GM18870 (cell line): ENCODE data around the gene CSPG5.

ENCODE experiments used
- ATAC-seq: cut with Tn5 transposase; IDR thresholded peaks from one replicate; pipeline ENCODE4 v1.9.1; 2021; ENCODE audit warnings: moderate library complexity; ENCODE audit not compliant: unreplicated experiment

Gene CSPG5, protein sequence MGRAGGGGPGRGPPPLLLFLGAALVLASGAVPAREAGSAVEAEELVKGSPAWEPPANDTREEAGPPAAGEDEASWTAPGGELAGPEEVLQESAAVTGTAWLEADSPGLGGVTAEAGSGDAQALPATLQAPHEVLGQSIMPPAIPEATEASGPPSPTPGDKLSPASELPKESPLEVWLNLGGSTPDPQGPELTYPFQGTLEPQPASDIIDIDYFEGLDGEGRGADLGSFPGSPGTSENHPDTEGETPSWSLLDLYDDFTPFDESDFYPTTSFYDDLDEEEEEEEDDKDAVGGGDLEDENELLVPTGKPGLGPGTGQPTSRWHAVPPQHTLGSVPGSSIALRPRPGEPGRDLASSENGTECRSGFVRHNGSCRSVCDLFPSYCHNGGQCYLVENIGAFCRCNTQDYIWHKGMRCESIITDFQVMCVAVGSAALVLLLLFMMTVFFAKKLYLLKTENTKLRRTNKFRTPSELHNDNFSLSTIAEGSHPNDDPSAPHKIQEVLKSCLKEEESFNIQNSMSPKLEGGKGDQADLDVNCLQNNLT

DNA sequence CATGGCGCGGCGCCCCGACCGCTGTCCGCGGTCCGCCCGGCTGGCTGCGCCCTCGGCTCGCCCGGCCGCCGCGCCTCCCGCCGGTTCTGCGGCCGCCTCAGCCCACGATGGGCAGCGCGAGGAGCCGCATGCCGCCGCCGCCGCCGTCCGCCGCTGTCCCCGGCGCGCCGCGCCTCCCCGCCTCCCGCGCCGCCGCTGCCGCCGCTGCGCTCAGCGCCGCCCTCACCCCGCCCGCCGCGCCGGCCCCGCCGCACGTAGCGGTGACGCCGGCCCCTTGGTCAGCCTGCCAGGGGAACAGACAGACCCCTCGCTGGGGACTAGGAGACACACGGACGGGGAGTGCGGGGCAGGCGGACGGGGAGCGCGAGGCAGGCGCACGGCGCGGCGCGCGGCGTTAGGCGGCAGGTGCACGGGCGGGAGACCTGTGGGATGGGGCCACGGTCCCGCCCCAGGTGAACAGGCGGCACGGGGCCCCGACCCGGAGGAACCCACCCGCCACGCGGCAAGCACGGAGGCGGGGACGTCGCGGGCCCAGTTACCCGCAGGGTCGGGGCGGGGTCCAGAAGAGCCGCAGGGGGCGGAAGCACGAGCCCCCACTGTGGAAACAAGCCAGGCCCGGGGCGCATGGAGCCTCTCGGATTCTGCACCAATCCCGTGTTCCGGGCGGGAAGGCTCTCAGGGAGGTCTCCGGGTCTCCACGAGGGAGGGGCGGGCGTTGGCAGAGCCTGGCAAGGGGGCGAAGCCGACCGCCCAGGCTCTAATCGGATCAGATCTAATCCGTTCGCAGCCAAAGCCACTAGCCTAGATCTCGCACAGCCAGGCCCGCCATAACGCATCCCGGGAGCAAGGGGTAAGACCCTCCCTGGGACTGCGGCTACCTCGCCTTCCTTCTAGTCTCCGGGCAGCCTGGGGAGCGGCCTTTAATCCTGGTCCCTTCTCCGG is at the start of gene CSPG5:
Gene CSPG5, minus strand, starts transcription at position 175 of the 942 bp plus-strand sequence. Its CDS starts 172 bp downstream, at position 3.
- no peak for ATAC-seq

DNA sequence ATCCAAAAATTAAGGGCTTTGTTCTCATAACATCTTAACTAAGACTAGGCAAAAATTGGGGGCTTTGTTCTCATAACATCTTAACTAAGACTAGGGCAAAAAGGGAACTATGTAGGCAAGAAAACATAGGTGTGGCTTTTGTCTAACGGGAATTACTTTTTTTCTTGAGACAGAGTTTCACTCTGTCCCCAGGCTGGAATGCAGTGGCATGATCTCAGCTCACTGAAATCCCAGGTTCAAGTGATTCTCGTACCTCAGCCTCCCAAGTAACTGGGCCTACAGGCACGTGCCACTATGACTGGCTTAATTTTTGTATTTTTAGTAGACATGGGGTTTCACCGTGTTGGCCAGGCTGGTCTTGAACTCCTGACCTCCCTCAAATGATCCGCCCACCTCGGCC is 49.8 kb upstream of the CSPG5 start:
- ATAC-seq, result no peak

DNA sequence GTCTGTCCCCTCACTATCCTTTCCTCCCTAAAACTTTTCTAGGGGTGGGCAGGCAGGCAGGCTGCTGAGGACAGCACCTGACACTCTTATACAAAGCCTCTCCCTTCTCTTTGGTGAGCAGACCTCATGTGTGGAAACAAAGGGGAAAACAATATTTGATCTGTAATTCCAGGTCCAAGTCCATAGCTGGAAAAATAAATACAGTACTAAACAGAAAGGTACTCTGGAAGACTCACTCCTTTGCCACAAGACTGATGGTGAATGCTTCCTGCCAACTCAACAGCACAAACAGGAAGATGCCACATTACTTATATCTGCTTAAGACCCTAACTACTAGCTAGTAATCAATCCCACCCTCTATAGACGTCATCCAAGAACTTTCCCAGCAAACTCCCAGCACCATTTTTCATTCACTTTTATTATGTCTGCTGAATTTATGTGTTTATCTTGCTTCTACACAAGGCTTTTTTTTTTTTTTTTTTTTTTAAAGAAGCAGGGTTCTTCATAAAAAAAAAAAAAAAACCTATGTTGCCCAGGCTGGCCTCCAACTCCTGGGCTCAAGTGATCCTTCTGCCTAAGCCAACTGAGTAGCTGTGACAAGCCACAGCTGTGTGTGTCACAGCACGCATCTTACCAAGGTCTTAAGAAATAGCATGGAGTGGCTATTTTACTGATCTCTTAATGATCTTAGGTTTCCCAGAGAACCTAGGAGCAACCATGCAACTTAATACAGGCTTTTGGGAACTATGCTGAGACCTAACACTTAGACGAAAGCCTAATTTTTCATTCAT is 44.2 kb upstream of the CSPG5 start:
- ATAC-seq, result no peak

DNA sequence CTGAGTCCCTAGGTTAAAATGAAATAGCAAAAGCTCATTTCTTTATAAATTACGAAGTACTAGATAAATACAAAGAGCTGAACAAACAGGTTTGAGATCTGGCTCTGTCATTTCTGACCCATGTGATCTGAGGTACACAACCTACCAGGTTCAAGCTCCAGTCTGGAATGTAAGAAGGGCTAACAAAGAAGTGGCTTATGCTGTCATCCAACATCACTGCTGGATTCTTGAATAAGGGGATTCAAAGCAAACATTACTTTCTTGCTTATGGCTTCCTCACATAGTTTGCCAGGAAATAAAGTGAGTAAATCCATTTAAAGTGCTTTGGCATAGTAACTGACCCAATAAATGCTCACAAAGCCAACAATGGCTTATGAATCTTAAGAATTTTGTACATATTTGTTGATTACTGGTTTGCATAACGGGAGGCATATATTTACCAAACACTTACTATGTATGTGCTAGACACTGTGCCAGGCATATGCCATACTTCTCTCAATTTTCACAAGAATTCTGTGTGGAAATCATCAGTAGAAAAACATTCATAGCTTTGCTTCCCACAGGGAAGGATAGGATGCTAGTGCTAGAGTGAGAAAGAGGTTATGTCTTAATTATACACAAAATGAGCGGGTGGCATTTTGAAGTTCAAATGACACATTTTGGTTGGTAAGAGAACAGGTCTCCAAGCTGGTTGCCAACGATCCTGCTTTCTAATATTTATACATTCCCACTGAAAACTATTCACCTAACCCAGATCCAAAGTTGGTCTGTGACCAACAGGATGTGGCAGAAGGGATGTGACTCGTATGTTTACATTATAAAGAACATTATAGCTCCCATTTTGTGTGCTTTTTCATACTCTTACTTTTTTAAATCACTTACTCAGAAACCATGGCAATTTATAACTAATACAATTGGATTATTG is 38.7 kb upstream of the CSPG5 start:
- no peak for ATAC-seq

DNA sequence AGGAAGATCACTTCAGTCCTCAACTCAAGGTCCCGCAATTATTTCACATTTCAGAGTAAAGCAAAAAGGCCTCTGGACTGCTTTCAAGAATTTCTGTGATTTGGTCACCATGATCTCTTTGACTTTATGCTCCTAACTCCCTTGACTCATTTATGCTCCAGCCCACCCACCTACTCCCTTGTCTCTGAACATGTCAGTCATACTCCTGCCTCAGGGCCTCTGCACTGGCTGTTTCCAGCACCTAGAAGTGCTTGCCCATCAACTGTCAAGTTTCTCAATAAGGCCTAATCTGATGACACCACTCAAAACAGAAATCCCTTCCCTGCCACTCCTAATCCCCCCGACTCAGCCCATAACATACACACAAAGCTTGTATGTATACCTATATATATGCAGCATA is 36.1 kb upstream of the CSPG5 start:
- no peak for ATAC-seq

DNA sequence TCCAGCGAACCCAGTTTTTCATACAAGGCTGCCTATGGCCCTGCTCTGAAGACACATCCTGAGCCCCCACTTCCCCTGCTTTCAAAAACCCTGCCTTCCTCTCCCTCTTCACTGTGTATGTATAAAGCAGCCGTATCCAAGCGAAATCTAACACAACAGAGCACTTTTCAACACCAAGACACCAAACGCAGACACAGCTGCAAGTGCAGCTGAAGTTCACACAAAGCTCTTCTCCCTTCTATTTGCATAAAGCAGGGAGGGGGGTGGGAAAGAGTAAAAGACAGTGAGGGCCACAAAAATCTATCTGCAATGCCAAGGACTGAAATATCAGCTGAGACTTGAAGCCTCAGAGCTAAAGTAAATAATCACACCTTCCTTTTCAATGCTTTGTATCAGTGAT is 35.1 kb upstream of the CSPG5 start:
- no peak for ATAC-seq

DNA sequence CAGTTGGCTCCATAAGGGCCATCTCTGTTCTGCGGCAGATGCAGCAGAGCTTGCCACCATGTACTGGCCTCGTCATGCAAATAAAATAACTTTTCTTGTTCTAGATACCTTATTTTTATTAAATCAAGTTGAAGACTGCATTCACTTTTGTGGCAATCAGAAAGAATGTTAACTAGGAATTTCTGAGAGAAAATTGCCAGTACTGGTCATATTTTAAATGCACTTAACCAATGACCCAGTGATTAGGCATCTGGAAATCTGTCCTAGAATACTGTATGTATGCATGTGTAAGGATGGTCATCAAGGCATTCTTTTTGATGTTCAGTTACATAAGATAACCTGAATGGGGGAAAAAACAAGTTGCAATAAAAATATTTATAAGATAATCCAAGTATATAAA is 34.2 kb upstream of the CSPG5 start:
- ATAC-seq, result no peak

DNA sequence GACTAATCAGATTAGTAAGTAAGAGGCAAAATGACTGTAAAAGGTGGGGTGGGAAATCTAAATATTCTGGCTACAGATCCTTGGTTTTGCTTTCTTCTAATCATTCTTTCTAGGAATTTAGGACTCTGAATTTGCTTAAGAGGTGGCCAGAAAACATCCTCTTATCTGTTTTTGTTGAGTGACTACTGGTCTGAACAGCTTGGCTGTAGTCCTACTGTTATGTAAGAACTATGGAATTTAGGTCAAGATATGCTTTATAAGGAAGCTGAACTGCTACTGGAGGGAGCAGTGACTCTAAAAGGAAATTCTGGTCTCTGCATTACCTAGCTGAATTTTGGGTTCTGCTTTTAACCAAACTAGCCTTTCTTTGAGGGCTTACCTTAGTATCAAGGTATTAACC is 33.5 kb upstream of the CSPG5 start:
- ATAC-seq, result no peak

DNA sequence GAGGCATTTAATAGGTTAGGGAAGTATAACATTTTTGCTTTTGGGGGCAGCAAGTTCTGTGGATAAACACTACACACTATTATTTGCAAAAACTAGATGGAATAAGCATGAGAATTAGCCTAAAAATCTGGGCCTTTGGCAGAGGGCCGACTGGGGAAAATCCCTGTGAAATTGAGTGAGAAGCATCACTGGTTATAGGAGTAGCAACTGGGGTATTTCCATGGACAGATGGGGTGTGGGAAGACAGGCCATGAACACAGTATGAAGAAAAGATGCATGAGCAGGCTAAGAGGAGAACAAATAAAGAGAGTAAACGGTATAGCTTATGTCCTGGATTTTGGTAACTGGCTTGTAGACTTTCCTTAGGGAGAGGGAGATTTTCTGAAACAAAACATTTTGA is 32.9 kb upstream of the CSPG5 start:
- no peak for ATAC-seq

DNA sequence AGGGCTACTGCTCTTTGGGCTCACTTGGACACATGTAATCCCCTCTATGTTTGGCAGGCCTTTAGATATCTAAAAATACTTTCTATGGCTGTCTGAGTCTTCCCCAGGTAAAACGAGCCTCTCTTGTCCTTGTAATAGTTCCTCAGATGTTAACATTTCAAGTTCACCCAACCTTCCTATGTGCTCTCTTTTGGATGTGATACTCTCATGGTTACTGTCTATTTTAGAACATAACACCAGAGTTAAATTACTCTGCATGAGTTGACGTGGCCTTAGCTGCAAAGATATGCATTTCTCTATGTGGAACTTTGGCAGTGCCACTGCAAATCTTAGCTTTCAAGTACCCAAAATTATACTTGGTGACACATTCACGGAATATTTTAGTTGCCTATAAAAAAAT is 31.9 kb upstream of the CSPG5 start:
- ATAC-seq, result no peak

DNA sequence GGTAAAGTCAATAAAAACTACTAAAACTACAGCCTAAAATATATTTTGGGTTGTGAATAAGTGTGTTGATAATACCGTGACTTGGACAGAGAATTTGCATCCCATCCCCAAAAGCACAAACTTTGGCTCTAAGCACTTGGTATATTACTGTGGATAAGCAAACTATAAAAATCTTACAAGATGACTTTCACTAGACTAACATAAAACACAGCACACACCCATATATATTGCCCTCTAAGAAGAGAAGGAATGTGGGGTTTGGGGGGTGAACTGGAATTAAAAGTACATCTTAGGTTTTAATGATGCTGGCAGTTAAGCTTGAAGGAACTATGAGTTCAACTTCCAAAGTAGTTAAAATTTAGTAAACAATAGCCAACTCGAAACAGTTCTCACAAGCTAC is 28.7 kb upstream of the CSPG5 start:
- ATAC-seq, result no peak

DNA sequence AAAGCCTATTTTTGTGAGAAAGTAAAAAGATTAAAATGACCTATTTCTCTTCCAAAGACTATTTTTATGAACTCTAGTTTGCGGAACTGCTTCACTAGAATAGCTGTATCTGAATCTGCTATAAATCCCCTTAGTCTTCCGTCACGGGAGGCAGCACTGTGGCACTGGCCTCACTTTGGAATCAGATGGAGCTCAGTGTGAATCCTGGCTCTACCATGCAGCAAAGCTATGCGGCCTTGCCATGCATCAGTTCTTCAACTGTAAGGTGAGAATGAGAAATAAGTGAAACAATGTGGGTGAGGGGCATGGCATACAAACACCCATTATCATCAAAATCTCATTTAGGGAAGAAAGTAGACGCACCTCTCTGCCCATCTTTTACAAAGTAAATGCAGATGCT is 27.5 kb upstream of the CSPG5 start:
- no peak for ATAC-seq

DNA sequence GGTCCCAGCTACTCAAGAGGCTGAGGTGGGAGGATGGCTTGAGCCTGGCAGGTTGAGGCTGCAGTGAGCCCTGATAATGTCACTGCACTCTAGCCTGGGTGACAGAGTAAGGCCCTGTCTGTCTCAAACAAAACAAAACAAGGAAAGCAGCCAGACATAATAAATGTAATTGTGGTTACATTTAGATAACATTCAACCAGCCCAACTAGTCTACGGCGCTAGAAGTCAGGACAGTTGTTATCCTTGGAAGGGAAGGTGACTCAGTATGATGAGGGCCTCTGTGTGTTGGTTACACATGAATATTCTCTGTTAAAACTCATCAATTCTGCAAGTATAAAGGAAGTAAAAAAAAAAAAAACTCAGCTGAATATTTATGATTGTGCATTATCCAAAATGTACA is 27.0 kb upstream of the CSPG5 start:
- no peak for ATAC-seq

DNA sequence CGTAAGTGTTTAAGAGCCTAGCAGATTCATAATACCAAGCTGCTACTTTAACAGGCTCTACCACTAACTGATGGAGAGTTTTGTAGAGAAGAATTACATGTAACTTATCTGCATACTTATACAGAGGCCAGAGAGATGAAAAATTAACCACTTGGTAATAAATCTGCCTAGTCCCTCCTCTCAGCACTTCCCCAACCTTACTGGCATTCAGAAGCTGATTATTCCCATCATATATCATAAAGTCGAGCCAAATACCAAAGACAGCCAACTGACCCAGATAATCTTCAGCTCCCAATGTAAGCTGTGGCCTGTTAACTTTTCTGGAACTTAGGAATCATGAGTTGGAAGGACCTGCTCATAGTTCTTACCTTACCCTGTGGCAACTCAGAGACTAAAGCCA is 25.5 kb upstream of the CSPG5 start:
- ATAC-seq, result no peak

DNA sequence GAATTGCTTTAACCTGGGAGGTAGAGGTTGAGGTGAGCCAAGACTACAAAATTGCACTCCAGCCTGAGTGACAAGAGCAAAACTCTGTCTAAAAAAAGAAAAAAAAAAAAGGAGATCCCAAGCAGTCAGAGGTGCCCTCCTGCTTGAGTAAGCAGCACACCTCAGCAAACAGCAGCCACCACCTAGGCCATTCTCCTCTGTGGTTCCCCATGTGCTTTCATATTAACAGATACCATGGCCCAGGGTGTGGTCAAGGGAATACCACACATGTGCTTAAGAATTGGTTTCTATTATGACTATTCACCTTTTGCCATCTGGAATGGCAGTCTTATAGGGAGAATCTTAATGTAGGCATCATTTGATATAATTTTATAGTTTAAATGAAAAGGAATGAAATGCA is 24.7 kb upstream of the CSPG5 start:
- ATAC-seq, result no peak

DNA sequence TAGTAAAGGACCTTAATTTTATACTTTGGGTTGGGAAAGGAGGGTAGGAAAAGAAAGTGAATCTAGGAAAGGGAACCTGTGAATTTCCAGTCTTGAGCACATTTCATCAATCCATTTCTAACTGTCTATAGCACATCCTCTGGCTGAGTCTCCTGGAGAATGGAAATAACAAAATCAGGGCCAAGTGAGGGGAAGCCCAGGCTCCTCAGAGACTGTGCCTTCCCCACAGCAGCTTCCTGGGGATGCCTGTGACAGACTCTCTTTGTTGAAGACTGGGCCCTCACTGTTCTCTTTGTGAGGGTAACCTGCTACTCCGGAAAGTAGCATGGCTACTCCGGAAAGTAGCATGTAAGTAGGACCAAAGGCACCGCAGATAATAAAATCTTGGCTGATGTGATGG is 22.6 kb upstream of the CSPG5 start:
- ATAC-seq, result no peak

DNA sequence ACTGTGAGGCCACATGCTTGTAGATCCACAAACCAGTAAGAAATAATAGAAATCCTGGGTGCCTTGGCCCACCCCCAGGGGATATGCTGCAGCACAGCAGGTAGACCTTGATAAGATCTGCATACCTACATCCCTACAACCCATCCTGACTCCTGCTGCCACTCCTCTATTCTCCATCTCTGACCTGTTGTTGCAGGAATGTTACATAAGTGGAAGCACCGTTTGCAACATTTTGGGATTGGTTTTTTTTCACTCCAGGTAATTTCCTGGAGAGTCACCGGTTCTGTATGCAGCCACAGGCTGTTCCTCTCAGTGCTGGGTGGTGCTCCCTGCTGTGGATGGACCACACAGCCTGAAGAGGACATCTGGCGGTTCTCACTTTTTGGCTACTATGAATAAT is 16.1 kb upstream of the CSPG5 start:
- ATAC-seq, result no peak

DNA sequence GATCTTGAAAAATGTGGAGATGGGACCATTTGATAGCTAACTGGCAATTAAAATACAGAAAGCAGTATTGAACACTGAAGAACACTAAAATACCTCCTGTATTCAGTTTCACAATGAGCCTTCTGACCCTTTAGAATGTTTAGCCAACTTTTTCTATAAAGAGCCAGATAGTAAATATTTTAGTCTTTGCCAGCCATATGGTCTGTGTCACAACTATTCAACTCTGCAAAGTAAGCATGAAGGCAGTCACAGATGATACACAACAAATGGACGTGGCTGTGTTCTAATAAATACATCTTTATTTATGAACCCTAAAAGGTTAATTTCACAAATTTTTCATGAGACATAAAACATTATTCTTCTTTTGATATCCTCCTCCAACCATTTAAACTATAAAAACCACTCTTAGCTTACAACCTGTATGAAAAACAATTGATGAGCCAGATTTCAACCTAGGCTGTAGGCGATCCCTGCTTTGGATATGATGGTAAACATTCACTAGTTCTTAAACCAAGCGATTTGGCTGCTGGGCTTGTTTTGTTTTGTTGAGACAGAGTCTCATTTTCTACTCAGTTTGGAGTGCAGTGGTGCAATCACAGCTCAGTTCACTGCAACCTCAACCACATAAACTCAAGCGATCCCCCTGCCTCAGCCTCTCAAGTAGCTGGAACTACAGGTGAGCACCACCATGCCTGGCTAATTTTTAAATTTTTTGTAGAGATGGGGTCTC is 13.6 kb upstream of the CSPG5 start:
- ATAC-seq, result no peak

DNA sequence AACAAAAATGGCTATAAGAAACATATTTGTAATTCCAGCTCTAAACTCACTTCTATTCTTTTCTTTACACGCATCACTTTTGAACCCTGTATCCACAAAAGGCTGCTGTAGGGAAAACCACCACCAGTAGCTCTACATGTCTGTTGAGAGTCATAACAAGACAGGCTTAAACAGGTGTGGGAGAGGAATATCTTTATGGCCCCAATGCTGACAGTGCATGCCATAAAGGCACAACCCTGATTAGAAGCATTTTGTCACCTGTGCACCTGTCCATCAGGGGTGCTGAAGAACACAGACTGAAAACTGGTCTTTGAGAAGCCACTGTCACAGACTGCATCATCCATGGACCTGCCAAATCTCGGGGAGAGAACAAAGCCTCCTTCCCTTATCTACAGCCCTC is 11.6 kb upstream of the CSPG5 start:
- no peak for ATAC-seq
